ENCODE data around the gene LRRC28. TPM values are rescaled to one million over a fixed set of nuclear protein-coding genes. Genes with fewer than 3 reads are reported as not detected.
A peak's percentile ranks its signal among the peaks of the same experiment; 100 is the strongest.

Gene LRRC28
- total RNA-seq, 1 donor from 2014 or later = 24.4 TPM

GRCh38 chr15:99328106-99329072 lies 77.1 kb downstream of the LRRC28 start:
- ATAC-seq = no peak
- no peak for DNase-seq
- intact Hi-C loops (cut with micrococcal nuclease) = no loop called here

- ATAC-seq (no peak), DNase-seq (no peak)
- intact Hi-C loops (cut with micrococcal nuclease) = no loop called here
Observed at GRCh38 chr15:99331381-99331780, 80.1 kb downstream of the LRRC28 start.

- no peak for DNase-seq
- intact Hi-C loops (cut with micrococcal nuclease) = no loop called here
- ATAC-seq = no peak
Observed at GRCh38 chr15:99333413-99333812, 82.1 kb downstream of the LRRC28 start.

- ATAC-seq = no peak
- intact Hi-C loops (cut with micrococcal nuclease) = no loop called here
- no peak for DNase-seq
Observed at GRCh38 chr15:99333981-99334380, 82.7 kb downstream of the LRRC28 start.

GRCh38 chr15:99335508-99335907 lies 84.2 kb downstream of the LRRC28 start:
- intact Hi-C loops (cut with micrococcal nuclease) = no loop called here
- DNase-seq = no peak
- peak; percentile 94 for ATAC-seq

GRCh38 chr15:99336794-99337193 lies 85.5 kb downstream of the LRRC28 start:
- ATAC-seq (no peak), DNase-seq (no peak)
- intact Hi-C loops (cut with micrococcal nuclease) = no loop called here

- ATAC-seq (no peak), DNase-seq (no peak)
- intact Hi-C loops (cut with micrococcal nuclease) = no loop called here
Observed at GRCh38 chr15:99340347-99340746, 89.1 kb downstream of the LRRC28 start.

GRCh38 chr15:99341786-99342185 lies 90.5 kb downstream of the LRRC28 start:
- ATAC-seq (no peak), DNase-seq (no peak)
- intact Hi-C loops (cut with micrococcal nuclease) = no loop called here

GRCh38 chr15:99343208-99343607 lies 91.9 kb downstream of the LRRC28 start:
- DNase-seq (no peak), ATAC-seq (no peak)
- intact Hi-C loops (cut with micrococcal nuclease) = no loop called here

- ATAC-seq (peak; percentile 91), DNase-seq (peak; percentile 57)
- intact Hi-C loops (cut with micrococcal nuclease) = no loop called here
Observed at GRCh38 chr15:99343881-99344551, 92.7 kb downstream of the LRRC28 start.

GRCh38 chr15:99344639-99345038 lies 93.4 kb downstream of the LRRC28 start:
- intact Hi-C loops (cut with micrococcal nuclease) = no loop called here
- ATAC-seq = no peak
- DNase-seq = no peak

GRCh38 chr15:99345242-99345641 lies 94.0 kb downstream of the LRRC28 start:
- DNase-seq (no peak), ATAC-seq (no peak)
- intact Hi-C loops (cut with micrococcal nuclease) = no loop called here

- DNase-seq (no peak), ATAC-seq (no peak)
- intact Hi-C loops (cut with micrococcal nuclease) = no loop called here
Observed at GRCh38 chr15:99345832-99346462, 94.7 kb downstream of the LRRC28 start.

- intact Hi-C loops (cut with micrococcal nuclease) = no loop called here
- ATAC-seq = no peak
- DNase-seq = no peak
Observed at GRCh38 chr15:99347574-99347973, 96.3 kb downstream of the LRRC28 start.

GRCh38 chr15:99348412-99348811 lies 97.1 kb downstream of the LRRC28 start:
- intact Hi-C loops (cut with micrococcal nuclease) = no loop called here
- ATAC-seq = no peak

GRCh38 chr15:99350408-99350807 lies 99.1 kb downstream of the LRRC28 start:
- DNase-seq (no peak), ATAC-seq (no peak)
- intact Hi-C loops (cut with micrococcal nuclease) = no loop called here

More at GRCh38 chr15:99348412-99348811, 97.1 kb downstream of the LRRC28 start:
- DNase-seq = no peak

GRCh38 chr15:99359769-99360168 lies 108.5 kb downstream of the LRRC28 start:
- DNase-seq (no peak), ATAC-seq (no peak)
- intact Hi-C loops (cut with micrococcal nuclease) = no loop called here

- DNase-seq (no peak), ATAC-seq (no peak)
- intact Hi-C loops (cut with micrococcal nuclease) = no loop called here
Observed at GRCh38 chr15:99361545-99362185, 110.4 kb downstream of the LRRC28 start.

GRCh38 chr15:99365242-99365641 lies 114.0 kb downstream of the LRRC28 start:
- ATAC-seq = no peak
- DNase-seq = no peak
- intact Hi-C loops (cut with micrococcal nuclease) = no loop called here

- DNase-seq = no peak
- no peak for ATAC-seq
- intact Hi-C loops (cut with micrococcal nuclease) = no loop called here
Observed at GRCh38 chr15:99366013-99366412, 114.7 kb downstream of the LRRC28 start.

Measured in left ventricle myocardium superior (tissue), 1 donor.